ENCODE measurements around the gene NGB. TPM values are rescaled to one million over a fixed set of nuclear protein-coding genes. Genes with fewer than 3 reads are reported as not detected.

Gene NGB
- not detected in 2 replicates for total RNA-seq

GRCh38 chr14:77271113-77271710 lies at the start of gene NGB:
NGB (minus strand) TSS chr14:77271206; CDS start chr14:77270937, 269 bp downstream.

GRCh38 chr14:77320238-77320935 lies 49.4 kb upstream of the NGB start, which contains the start of gene POMT2:
POMT2 (minus strand) TSS chr14:77320883; CDS start chr14:77320681, 202 bp downstream.

Other genes with a start within 250 kb of the NGB start
- gene IRF2BPL, start 242.5 kb downstream of the NGB start, total RNA-seq = 34.6 and 38.3 TPM in 2 replicates
- gene CIPC, start 172.9 kb downstream of the NGB start, total RNA-seq = 8.6 and 13.6 TPM in 2 replicates
- gene ZDHHC22, start 129.4 kb downstream of the NGB start, total RNA-seq = not detected in 2 replicates
- not detected in 2 replicates for gene TMEM63C, start 89.4 kb downstream of the NGB start, total RNA-seq
- gene POMT2, start 49.7 kb upstream of the NGB start, total RNA-seq = 14.9 and 20.8 TPM in 2 replicates
- gene GSTZ1, start 49.8 kb upstream of the NGB start, total RNA-seq = 39.7 and 39.8 TPM in 2 replicates
- gene TMED8, start 105.9 kb upstream of the NGB start, total RNA-seq = 3.2 and 3.7 TPM in 2 replicates
- gene SAMD15, start 106.2 kb upstream of the NGB start, total RNA-seq = 1.7 and 2.1 TPM in 2 replicates
- gene NOXRED1, start 152.3 kb upstream of the NGB start, total RNA-seq = not detected in 2 replicates
- 20.8 and 41.3 TPM in 2 replicates for gene VIPAS39, start 186.4 kb upstream of the NGB start, total RNA-seq
- gene AHSA1, start 186.9 kb upstream of the NGB start, total RNA-seq = 144 and 161 TPM in 2 replicates
- not detected in 2 replicates for gene ISM2, start 227.6 kb upstream of the NGB start, total RNA-seq

Measured in myometrial cell (primary cell).